Measurements from ENCODE around the gene CPA4.

Gene CPA4

DNA sequence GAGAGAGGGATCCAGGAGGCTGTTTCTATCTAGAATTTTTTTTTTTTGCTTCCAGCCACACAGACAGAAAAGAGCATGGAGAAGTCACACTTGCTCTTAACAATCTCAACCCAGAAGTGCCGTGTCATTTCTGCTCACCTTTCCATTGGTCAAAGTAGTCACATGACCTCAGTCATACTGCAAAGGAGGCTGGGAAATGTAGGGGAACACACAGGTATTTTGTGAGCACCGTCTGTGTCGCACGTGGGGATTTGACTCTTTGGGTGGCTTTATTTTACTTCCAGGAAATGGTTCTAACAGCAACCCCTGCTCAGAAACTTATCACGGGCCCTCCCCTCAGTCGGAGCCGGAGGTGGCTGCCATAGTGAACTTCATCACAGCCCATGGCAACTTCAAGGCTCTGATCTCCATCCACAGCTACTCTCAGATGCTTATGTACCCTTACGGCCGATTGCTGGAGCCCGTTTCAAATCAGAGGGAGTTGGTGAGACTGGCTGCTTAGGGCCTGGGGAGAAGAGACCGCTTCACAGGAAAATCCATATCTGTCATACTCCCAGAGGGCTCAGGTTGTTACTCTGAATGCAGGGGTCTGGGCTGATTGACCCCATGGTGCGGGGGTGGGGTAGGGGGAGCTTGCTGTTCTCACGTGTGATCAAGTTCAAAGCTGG, 74.3 kb downstream of the CPA4 start:
- DNase-seq, result no peak

DNA sequence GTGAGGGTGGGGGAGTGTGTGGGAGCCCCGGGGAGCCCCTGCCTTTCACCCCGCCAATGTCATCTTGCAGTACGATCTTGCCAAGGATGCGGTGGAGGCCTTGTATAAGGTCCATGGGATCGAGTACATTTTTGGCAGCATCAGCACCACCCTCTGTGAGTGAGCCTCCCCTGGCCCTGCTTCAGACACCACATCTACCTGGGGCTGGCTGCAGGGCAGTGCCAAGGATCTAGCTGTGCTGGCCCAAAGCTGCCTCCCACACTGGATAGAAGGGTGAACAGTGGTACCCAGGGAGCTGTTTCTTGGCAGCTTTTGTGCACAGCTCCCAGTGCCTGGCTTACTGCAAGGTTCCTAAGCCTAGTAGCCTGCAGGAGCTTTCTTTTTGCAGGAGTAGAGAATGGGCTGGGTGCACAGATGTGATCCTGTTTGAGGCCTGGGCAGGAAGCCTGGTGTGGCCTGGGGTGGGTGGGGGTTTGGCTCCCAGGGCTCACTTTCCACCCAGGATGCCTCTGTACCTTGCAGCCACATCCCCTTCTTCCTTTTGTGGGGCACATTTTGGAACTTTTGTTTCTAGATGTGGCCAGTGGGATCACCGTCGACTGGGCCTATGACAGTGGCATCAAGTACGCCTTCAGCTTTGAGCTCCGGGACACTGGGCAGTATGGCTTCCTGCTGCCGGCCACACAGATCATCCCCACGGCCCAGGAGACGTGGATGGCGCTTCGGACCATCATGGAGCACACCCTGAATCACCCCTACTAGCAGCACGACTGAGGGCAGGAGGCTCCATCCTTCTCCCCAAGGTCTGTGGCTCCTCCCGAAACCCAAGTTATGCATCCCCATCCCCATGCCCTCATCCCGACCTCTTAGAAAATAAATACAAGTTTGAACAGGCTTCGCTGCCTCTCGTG, 75.1 kb downstream of the CPA4 start:
- no peak for DNase-seq

DNA sequence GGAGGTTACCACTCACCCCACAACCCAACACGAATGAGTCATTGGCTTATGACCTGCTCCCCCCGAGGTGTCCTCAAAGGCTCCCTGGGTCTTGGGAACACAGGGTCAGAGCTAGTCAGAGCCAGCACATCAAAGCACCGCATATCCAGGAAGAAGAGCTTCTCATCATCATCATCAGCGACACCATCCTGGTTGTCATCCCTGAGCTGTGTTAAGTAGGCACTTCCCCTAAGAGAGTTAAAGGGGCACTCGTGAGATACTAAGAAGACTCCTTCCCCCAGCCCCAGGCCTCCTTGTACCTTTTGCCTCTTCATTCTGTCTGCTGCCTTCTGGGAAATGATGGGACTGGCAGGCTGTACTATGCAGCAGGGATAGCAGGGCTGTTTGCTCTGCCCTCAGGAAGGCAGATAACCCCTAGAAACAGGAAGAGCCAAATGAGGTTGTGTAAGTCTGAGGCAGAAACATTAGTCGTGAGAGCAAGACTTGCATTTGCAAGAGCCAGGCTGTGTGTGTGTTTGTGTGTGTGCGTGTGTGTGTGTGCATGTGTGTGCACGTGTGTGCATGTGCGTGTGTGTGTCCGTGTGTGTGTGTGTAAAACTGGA, 76.2 kb downstream of the CPA4 start:
- DNase-seq, result no peak

DNA sequence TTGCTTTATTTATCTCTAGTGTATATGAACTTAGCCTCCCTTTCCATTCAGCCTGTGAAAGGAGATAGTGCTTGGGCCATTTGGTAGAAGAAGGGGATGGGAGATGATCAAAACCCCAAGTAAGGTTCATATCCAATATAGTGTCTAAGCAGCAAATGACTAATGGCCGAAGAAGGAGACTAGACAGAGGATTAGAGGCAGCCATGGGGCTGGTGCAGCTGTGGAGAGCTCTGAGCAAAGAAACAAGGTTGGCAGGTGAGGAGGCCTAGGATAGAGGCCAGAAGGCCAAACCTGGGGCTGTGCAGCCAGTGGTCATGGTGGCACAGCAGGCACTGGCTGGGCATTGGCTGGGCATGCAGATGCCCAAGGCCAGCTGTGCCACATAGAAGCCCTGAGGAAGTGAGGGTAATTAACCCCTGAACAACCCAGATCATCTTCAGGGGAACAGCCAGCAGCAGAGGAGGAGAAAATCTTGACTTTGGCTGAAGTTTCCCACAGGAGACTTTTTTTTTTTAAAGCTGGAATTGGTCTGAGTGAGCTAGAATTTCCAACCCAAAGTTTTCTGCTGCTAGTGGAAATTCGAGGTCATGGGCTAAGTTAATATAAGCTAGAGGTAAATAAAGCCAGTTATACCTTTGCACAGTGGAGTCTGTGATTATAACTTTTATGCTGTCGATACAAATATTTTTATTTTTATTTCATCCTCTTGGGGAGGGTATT, 77.0 kb downstream of the CPA4 start:
- no peak for DNase-seq

DNA sequence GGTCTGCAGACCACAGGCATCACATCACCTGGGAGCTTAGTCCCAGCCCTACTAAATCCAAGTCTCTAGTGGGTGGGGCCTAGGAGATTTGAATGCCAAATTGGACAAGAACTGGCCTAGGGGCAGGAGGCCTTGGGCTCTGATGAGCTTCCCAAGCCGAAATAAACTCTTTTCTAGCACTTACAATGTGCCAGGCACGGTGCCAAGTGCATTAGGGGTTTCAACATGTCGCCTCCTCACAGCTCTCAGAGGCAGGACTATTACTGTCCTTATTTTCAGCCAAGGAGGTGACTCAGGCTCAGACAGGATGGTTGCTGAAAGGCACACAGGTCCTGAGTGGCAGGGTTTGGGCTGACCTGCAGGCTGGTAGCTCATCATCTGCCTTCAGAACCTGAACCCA, 78.1 kb downstream of the CPA4 start:
- DNase-seq, result no peak

DNA sequence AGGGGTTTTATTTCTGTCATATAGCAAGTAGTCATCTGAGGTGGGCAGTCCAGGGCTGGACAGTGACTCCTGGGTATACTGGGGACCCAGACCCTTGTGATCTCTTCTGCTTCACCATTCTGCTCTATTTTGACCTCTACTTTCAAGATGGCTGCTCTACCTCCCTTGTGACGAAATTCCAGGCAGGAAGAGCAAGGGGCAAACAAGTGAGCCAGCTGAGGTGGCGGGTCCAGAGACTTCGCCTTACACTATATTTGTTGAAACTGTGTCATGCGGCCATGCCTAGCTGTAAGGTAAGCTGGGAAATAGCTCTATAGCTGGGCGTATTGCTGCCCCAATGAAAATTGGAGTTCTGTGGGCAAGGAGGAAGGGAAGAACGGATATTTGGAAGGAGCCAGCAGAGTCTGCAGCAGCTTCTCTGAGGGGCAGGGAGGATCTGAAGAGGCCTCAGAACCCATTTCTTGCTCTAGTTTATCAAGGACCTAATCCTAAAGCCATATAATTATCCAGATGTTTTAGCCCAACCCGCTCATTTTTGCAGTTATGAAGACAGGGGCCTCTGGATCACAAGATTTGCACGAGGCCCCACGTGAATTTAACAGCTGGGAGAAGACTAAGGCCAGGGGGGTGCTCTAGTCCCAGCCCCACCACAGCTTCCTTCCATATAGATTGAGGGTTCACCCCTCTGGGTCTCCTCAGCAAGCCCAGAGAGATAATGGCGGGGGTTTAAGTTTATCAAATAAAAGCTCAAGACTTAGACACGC, 79.6 kb downstream of the CPA4 start:
- no peak for DNase-seq
